Measurements from ENCODE around the gene ARHGAP18. TPM values are rescaled to one million over a fixed set of nuclear protein-coding genes. Genes with fewer than 3 reads are reported as not detected.

Gene ARHGAP18
- total RNA-seq, 1 experiment from 2014 or later, result 32.0 TPM

- Histone ChIP-seq H3K4me1 (replicated peaks) (peaks cover 24% of the 10 kb centered on the region), H3K9me3 (replicated peaks) (no peaks in the 10 kb centered on the region), H3K27ac (no peak overlapping the region), H3K36me3 (no peaks in the 10 kb centered on the region), H3K27me3 (replicated peaks) (no peaks in the 10 kb centered on the region), H3K4me3 (no peak overlapping the region)
- DNase-seq (ENCODE audit: low read depth in 1 of 2, low spot score in 2 of 2), result no peak
Observed at GRCh38 chr6:129695373-129696027, 14.5 kb downstream of the ARHGAP18 start.

- H3K4me1 ChIP-seq (replicated peaks), result peaks cover 31% of the 10 kb centered on the region
- DNase-seq (ENCODE audit: low read depth in 1 of 2, low spot score in 2 of 2), result no peak
- no peaks in the 10 kb centered on the region for H3K9me3 ChIP-seq (replicated peaks)
- H3K27me3 ChIP-seq (replicated peaks), result no peaks in the 10 kb centered on the region
- no peaks in the 10 kb centered on the region for H3K36me3 ChIP-seq
- H3K27ac ChIP-seq, result peak overlapping the region; percentile 9; the same call in 1 of the 2 replicates
- no peak overlapping the region for H3K4me3 ChIP-seq
Observed at GRCh38 chr6:129694036-129694435, 15.9 kb downstream of the ARHGAP18 start.

- Histone ChIP-seq H3K27ac (no peak overlapping the region), H3K27me3 (replicated peaks) (no peaks in the 10 kb centered on the region), H3K4me3 (no peak overlapping the region), H3K4me1 (replicated peaks) (peaks cover 32% of the 10 kb centered on the region), H3K9me3 (replicated peaks) (no peaks in the 10 kb centered on the region), H3K36me3 (0 out of 2 replicates have a peak, but pooled peaks cover 5% of the 10 kb centered on the region)
- no peak for DNase-seq (ENCODE audit: low read depth in 1 of 2, low spot score in 2 of 2)
Observed at GRCh38 chr6:129692467-129692866, 17.5 kb downstream of the ARHGAP18 start.

- Histone ChIP-seq H3K4me3 (no peak overlapping the region), H3K36me3 (0 out of 2 replicates have a peak, but pooled peaks cover 7% of the 10 kb centered on the region), H3K27ac (no peak overlapping the region), H3K4me1 (replicated peaks) (peaks cover 38% of the 10 kb centered on the region), H3K27me3 (replicated peaks) (no peaks in the 10 kb centered on the region), H3K9me3 (replicated peaks) (no peaks in the 10 kb centered on the region)
- no peak for DNase-seq (ENCODE audit: low read depth in 1 of 2, low spot score in 2 of 2)
Observed at GRCh38 chr6:129691709-129692108, 18.3 kb downstream of the ARHGAP18 start.

- DNase-seq (ENCODE audit: low read depth in 1 of 2, low spot score in 2 of 2), result no peak
- Histone ChIP-seq H3K4me3 (no peak overlapping the region), H3K27me3 (replicated peaks) (no peaks in the 10 kb centered on the region), H3K27ac (no peak overlapping the region), H3K9me3 (replicated peaks) (no peaks in the 10 kb centered on the region), H3K36me3 (0 out of 2 replicates have a peak, but pooled peaks cover 7% of the 10 kb centered on the region), H3K4me1 (replicated peaks) (peaks cover 38% of the 10 kb centered on the region)
Observed at GRCh38 chr6:129691043-129691640, 18.8 kb downstream of the ARHGAP18 start.

- Histone ChIP-seq H3K9me3 (replicated peaks) (no peaks in the 10 kb centered on the region), H3K27ac (no peak overlapping the region), H3K36me3 (0 out of 2 replicates have a peak, but pooled peaks cover 7% of the 10 kb centered on the region), H3K27me3 (replicated peaks) (no peaks in the 10 kb centered on the region), H3K4me3 (no peak overlapping the region), H3K4me1 (replicated peaks) (peaks cover 39% of the 10 kb centered on the region)
- no peak for DNase-seq (ENCODE audit: low read depth in 1 of 2, low spot score in 2 of 2)
Observed at GRCh38 chr6:129686941-129687627, 22.9 kb downstream of the ARHGAP18 start.

GRCh38 chr6:129685662-129686031, 24.3 kb downstream of the ARHGAP18 start:
- Histone ChIP-seq H3K36me3 (0 out of 2 replicates have a peak, but pooled peaks cover 7% of the 10 kb centered on the region), H3K4me1 (replicated peaks) (peaks cover 41% of the 10 kb centered on the region), H3K27me3 (replicated peaks) (no peaks in the 10 kb centered on the region), H3K9me3 (replicated peaks) (no peaks in the 10 kb centered on the region), H3K4me3 (no peak overlapping the region), H3K27ac (no peak overlapping the region)
- DNase-seq (ENCODE audit: low read depth in 1 of 2, low spot score in 2 of 2), result no peak

GRCh38 chr6:129684903-129685661, 24.9 kb downstream of the ARHGAP18 start:
- Histone ChIP-seq H3K9me3 (replicated peaks) (no peaks in the 10 kb centered on the region), H3K4me3 (no peak overlapping the region), H3K27me3 (replicated peaks) (no peaks in the 10 kb centered on the region), H3K27ac (peak overlapping the region; percentile 82), H3K4me1 (replicated peaks) (peaks cover 41% of the 10 kb centered on the region), H3K36me3 (0 out of 2 replicates have a peak, but pooled peaks cover 7% of the 10 kb centered on the region)
- no peak for DNase-seq (ENCODE audit: low read depth in 1 of 2, low spot score in 2 of 2)

- H3K27me3 ChIP-seq (replicated peaks), result no peaks in the 10 kb centered on the region
- 0 out of 2 replicates have a peak, but pooled peaks cover 7% of the 10 kb centered on the region for H3K36me3 ChIP-seq
- H3K9me3 ChIP-seq (replicated peaks), result no peaks in the 10 kb centered on the region
- no peak for DNase-seq (ENCODE audit: low read depth in 1 of 2, low spot score in 2 of 2)
- H3K4me3 ChIP-seq, result no peak overlapping the region
- H3K4me1 ChIP-seq (replicated peaks), result peaks cover 39% of the 10 kb centered on the region
- H3K27ac ChIP-seq, result peak overlapping the region; percentile 82
Observed at GRCh38 chr6:129684323-129684884, 25.6 kb downstream of the ARHGAP18 start.

- no peaks in the 10 kb centered on the region for H3K9me3 ChIP-seq (replicated peaks)
- H3K4me3 ChIP-seq, result no peak overlapping the region
- 0 out of 2 replicates have a peak, but pooled peaks cover 7% of the 10 kb centered on the region for H3K36me3 ChIP-seq
- peaks cover 43% of the 10 kb centered on the region for H3K4me1 ChIP-seq (replicated peaks)
- H3K27ac ChIP-seq, result peak overlapping the region; percentile 88
- H3K27me3 ChIP-seq (replicated peaks), result no peaks in the 10 kb centered on the region
- peak; percentile 90 to 94 for DNase-seq (ENCODE audit: low read depth in 1 of 2, low spot score in 2 of 2)
Observed at GRCh38 chr6:129683601-129684322, 26.2 kb downstream of the ARHGAP18 start.

GRCh38 chr6:129681913-129682205, 28.1 kb downstream of the ARHGAP18 start:
- H3K27me3 ChIP-seq (replicated peaks), result no peaks in the 10 kb centered on the region
- DNase-seq (ENCODE audit: low read depth in 1 of 2, low spot score in 2 of 2), result no peak
- H3K27ac ChIP-seq, result no peak overlapping the region
- peaks cover 54% of the 10 kb centered on the region for H3K4me1 ChIP-seq (replicated peaks)
- no peaks in the 10 kb centered on the region for H3K36me3 ChIP-seq
- H3K4me3 ChIP-seq, result no peak overlapping the region
- no peaks in the 10 kb centered on the region for H3K9me3 ChIP-seq (replicated peaks)

GRCh38 chr6:129680633-129681032, 29.3 kb downstream of the ARHGAP18 start:
- no peaks in the 10 kb centered on the region for H3K36me3 ChIP-seq
- no peak overlapping the region for H3K4me3 ChIP-seq
- DNase-seq (ENCODE audit: low read depth in 1 of 2, low spot score in 2 of 2), result no peak
- H3K4me1 ChIP-seq (replicated peaks), result peaks cover 54% of the 10 kb centered on the region
- no peaks in the 10 kb centered on the region for H3K9me3 ChIP-seq (replicated peaks)
- no peak overlapping the region for H3K27ac ChIP-seq
- no peaks in the 10 kb centered on the region for H3K27me3 ChIP-seq (replicated peaks)

- H3K4me3 ChIP-seq, result no peak overlapping the region
- H3K9me3 ChIP-seq (replicated peaks), result no peaks in the 10 kb centered on the region
- no peaks in the 10 kb centered on the region for H3K27me3 ChIP-seq (replicated peaks)
- H3K36me3 ChIP-seq, result no peaks in the 10 kb centered on the region
- DNase-seq (ENCODE audit: low read depth in 1 of 2, low spot score in 2 of 2), result no peak
- peaks cover 50% of the 10 kb centered on the region for H3K4me1 ChIP-seq (replicated peaks)
- H3K27ac ChIP-seq, result no peak overlapping the region
Observed at GRCh38 chr6:129679758-129680157, 30.2 kb downstream of the ARHGAP18 start.

Measured in SJSA1 (cell line).